GOT3 (cell line): ENCODE results near the gene SIGLEC14.

Experiments used
- DNase-seq: peaks from one replicate; lab custom pipeline; 2025; ENCODE audit warnings: mixed read lengths; lab: John Stamatoyannopoulos, UW

The SIGLEC14 gene

DNA sequence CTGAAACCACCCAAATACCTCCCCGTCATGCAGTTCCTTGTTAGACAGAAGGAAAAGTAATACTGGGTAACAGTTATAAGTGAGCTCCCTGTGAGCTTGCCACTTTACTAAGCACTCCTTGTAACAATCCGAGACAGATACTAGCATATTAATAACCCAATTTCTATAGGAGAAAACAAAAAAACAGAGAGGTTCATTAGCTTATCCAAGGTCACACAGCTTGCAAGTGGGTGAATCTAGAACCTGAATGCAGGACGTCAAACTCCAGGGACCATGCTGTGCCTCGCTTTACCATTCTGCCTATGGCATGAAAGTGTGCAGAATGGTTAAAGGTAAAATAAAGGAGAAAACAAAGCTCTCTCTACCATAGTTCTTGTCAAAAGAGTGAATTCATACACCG is 31.8 kb downstream of the SIGLEC14 start:
- no peak for DNase-seq

GRCh38 chr19:51610576-51610975 is 36.0 kb downstream of the SIGLEC14 start:
- no peak for DNase-seq

GRCh38 chr19:51607920-51608562 is 38.6 kb downstream of the SIGLEC14 start:
- no peak for DNase-seq

GRCh38 chr19:51607077-51607476 is 39.5 kb downstream of the SIGLEC14 start:
- no peak for DNase-seq

GRCh38 chr19:51602189-51602854 is 44.3 kb downstream of the SIGLEC14 start:
- DNase-seq, result no peak

DNA sequence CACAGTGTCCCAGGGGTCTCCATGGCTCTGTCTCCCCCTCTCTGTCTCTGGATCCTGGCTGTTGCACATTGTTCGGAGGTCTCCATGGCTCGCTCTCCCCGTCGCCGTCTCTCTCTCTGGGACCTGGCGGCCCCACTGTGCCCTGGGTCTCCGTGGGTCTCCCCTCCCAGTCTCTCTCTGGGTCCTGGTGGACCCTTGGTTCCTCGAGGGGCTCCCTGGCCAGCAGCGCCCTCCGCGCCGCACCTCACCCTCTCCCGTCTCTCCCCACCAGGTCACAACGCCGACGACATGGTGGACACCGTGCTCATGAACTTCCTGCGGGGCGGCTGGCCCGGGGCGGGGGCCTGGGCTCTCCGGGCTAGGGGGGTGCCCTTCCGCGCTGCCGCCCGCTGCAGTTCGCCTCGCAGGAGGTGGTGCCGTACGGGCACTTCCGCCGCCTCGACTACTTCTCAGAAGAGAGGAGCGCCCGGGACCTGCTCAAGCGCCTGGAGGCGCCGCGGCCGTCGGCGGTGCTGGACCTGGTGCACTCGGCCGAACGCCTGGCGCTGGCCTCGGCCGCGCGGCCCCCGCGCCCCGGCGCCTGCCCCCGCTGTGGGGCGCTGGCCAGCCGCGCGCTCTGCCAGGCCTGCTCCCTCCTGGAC is 45.6 kb downstream of the SIGLEC14 start:
- DNase-seq, result no peak

DNA sequence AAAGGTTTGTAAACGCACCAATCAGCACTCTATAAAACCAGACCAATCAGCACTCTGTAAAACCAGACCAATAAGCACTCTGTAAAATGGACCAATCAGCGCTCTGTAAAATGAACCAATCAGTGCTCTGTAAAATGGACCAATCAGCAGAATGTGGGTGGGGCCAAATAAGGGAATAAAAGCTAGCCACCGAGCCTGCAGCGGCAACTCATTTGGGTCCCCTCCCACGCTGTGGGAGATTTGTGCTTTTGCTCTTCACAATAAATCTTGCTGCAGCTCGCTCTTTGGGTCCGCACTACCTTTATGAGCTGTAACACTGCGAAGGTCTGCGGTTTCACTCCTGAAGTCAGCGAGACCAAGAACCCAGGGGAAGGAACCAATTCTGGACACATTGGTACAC is 47.5 kb downstream of the SIGLEC14 start:
- DNase-seq, result no peak

DNA sequence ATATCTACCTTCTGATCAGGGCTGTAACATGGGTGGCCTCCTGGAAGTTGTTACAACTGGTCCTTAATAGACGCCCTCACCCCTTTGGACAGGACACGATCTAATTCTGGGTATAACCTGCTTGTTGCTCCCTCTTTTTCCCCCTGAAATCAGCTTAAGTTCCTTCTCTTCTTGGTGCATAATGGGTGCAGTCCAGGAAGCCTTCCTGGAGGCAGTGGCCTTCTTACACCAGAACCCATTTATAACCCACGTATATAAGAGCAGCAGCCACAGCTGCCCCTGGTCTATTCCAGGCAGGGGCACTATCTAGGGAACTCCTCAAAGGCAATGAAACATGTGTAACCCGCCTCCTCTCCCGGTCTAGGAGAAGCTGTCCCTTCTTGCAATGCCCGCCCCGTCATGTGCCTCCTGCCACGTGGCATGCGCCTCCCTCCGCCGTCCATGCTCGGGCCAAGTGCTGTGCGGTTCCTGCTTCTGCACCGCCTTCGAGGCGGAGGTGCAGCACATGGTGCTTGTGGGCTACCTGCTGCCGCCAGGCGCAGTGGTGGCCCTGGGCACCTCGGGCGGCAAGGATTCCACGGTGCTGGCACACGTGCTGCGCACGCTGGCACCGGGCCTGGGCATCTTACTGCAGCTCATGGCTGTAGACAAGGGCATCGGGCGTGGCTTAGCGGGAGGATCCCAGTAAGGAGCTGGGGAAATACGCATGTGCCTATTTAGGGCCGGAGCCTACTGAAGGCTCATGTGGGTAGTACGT is 48.3 kb downstream of the SIGLEC14 start:
- DNase-seq, result no peak

GRCh38 chr19:51595190-51596175 is 51.1 kb downstream of the SIGLEC14 start:
- no peak for DNase-seq

- DNase-seq, result no peak
Measured at GRCh38 chr19:51594774-51595109, 51.9 kb downstream of the SIGLEC14 start.

DNA sequence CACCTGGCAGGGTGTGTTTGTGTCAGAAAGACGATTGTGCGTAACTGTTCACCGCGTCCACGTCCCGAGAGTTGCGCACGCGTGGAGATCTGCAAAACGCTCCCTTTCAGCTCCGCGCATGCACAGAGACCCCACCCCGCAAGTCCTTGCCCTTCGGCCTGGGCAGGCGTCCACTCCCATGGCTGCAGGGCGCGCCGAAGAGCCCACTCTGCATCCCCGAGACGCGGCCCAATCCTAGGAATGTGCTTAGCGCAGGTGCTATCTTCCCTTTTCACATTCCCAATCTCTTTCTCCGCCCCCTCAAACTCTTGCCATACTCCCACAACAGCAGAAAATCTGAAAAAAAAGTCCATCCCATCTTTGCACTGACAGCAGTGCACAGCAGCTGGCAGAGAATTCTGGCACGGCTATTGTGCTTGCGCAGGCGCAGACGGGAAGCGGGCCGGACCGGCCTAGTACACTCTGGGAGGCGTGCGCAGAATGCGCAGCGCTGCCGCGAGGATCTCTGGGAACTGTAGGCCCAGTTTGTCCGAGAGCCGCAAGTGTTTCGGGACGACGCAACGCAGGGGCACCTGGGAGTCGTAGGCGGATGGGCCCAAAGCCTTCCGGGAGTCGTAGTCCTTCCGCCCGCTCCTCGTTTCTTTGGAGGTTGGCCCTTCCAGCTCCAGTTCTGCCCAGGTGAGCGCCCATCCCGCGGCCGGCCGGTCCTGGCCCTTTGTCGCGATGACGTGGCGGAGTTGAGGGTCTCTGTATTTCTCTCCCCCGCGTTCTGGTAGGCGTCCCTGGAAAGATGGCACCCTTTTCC is 52.5 kb downstream of the SIGLEC14 start:
- DNase-seq, result peak; percentile 90

DNA sequence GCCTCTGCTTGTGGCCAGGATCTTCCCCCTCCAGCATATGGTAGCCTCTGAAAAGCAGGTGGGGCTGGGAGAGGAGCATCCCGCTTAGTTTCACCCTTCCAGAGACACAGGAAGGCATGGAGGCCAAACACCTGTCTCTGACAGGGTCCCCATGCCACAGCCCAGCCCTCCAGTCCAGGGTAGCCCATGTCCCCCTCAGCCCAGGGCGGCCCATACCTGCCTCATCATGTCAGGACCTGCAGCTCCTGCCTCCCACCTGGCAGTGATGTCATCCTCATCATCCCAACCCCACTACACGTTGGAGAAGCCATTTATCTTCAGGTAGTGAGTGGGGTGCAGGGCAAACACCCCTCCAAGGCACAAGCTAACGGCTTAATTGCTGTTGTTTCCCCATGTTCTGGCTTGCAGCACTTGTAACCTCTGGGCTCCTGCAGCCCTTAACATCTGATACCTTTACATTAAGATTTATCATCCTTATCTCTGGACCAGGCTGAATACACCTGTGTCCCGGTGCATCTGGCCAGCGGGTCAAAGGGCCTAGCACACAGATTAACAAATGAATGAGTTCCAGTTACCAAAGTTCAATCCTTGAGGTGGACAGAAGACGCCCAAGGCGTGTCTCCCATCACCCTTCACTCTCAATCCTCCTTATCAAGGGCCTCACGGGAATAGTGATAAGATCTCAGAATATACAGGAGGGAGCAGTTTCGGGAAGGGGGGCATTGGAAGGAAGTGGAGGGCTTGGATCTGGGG is 53.3 kb downstream of the SIGLEC14 start:
- DNase-seq, result no peak
